WERI-Rb-1 (cell line): ENCODE results near the gene HYCC2.
"Not testable (repeated sequence)": the region's sequence is repeated elsewhere in the genome, so short reads cannot be mapped to it uniquely, and the experiment has no call there.

Experiments
- DNase-seq: peaks from one replicate; pipeline ENCODE4 v3.0.0-alpha.2; 2020
- H3K27ac ChIP-seq: fragments of 250-450 bp; sonication (Bioruptor Pico); 2 replicates; pipeline ENCODE4 v1.5.1; 2020; ENCODE audit warnings: mild to moderate bottlenecking, moderate library complexity
- H3K27me3 ChIP-seq: fragments of 250-450 bp; sonication (Bioruptor Pico); 2 replicates; pipeline ENCODE4 v1.5.1; 2021; ENCODE audit warnings: mild to moderate bottlenecking, low read depth, moderate library complexity; ENCODE audit not compliant: insufficient read depth, severe bottlenecking
- H3K36me3 ChIP-seq: fragments of 250-450 bp; sonication (Bioruptor Pico); 2 replicates; pipeline ENCODE4 v1.5.1; 2020; ENCODE audit warnings: mild to moderate bottlenecking, moderate library complexity
- H3K4me3 ChIP-seq: 2 replicates; pipeline ENCODE4 v1.5.1; 2011; ENCODE audit warnings: low read depth, mild to moderate bottlenecking, control low read depth, low read length
- H3K9me3 ChIP-seq: fragments of 250-450 bp; sonication (Bioruptor Pico); 2 replicates; pipeline ENCODE4 v1.5.1; 2021; ENCODE audit warnings: mild to moderate bottlenecking, moderate library complexity; ENCODE audit not compliant: severe bottlenecking
- CTCF ChIP-seq: IDR thresholded peaks from 2 replicates; pipeline ENCODE4 v1.5.1; 2011; ENCODE audit warnings: low read depth, mild to moderate bottlenecking, control low read depth, inconsistent platforms, low read length

HYCC2 gene

GRCh38 chr2:201064797-201065329, 6.6 kb downstream of the HYCC2 start:
- no peak for DNase-seq
- Histone ChIP-seq H3K27ac (no peak overlapping the region), H3K27me3 (no peaks in the 10 kb centered on the region), H3K36me3 (no peaks in the 10 kb centered on the region; the same call in 1 of the 2 replicates), H3K4me3 (no peak overlapping the region), H3K9me3 (no peaks in the 10 kb centered on the region)
- TF ChIP-seq CTCF: no peak

GRCh38 chr2:201063516-201063915, 8.0 kb downstream of the HYCC2 start:
- H3K36me3 ChIP-seq, DNase-seq, H3K27me3 ChIP-seq, H3K4me3 ChIP-seq, H3K9me3 ChIP-seq, H3K27ac ChIP-seq: not testable (repeated sequence)

GRCh38 chr2:201059961-201060755, 11.3 kb downstream of the HYCC2 start:
- H3K4me3 ChIP-seq: no peak overlapping the region
- no peaks in the 10 kb centered on the region for H3K27me3 ChIP-seq
- no peak overlapping the region for H3K27ac ChIP-seq
- TF ChIP-seq CTCF: no peak
- H3K36me3 ChIP-seq: no peaks in the 10 kb centered on the region; the same call in 1 of the 2 replicates
- H3K9me3 ChIP-seq: no peaks in the 10 kb centered on the region
- no peak for DNase-seq

- no peak overlapping the region for H3K27ac ChIP-seq
- H3K36me3 ChIP-seq: no peaks in the 10 kb centered on the region; the same call in 1 of the 2 replicates
- DNase-seq: no peak
- H3K4me3 ChIP-seq: no peak overlapping the region
- no peaks in the 10 kb centered on the region for H3K9me3 ChIP-seq
- TF ChIP-seq CTCF: no peak
- no peaks in the 10 kb centered on the region for H3K27me3 ChIP-seq
Observed at GRCh38 chr2:201058914-201059313, 12.6 kb downstream of the HYCC2 start.

- no peak for DNase-seq
- H3K27me3 ChIP-seq: no peaks in the 10 kb centered on the region
- no peak for TF ChIP-seq CTCF
- no peak overlapping the region for H3K4me3 ChIP-seq
- H3K9me3 ChIP-seq: no peaks in the 10 kb centered on the region
- H3K27ac ChIP-seq: no peak overlapping the region
- H3K36me3 ChIP-seq: no peaks in the 10 kb centered on the region; the same call in 1 of the 2 replicates
Observed at GRCh38 chr2:201057715-201058248, 13.7 kb downstream of the HYCC2 start.

- no peak for TF ChIP-seq CTCF
- H3K27ac ChIP-seq: no peak overlapping the region
- H3K4me3 ChIP-seq: no peak overlapping the region
- no peak for DNase-seq
- no peaks in the 10 kb centered on the region for H3K9me3 ChIP-seq
- H3K36me3 ChIP-seq: no peaks in the 10 kb centered on the region; the same call in 1 of the 2 replicates
- no peaks in the 10 kb centered on the region for H3K27me3 ChIP-seq
Observed at GRCh38 chr2:201057087-201057521, 14.4 kb downstream of the HYCC2 start.
